NCI-H446 treated with DMSO at 0.1 percent for 48 hours (cell line): ENCODE data around the gene SH2D3A.
"Not testable (repeated sequence)": the region's sequence is repeated elsewhere in the genome, so short reads cannot be mapped to it uniquely, and the experiment has no call there.

Experiments
- DNase-seq: peaks from one replicate; lab custom pipeline; 2025; lab: John Stamatoyannopoulos, UW

SH2D3A gene

DNA sequence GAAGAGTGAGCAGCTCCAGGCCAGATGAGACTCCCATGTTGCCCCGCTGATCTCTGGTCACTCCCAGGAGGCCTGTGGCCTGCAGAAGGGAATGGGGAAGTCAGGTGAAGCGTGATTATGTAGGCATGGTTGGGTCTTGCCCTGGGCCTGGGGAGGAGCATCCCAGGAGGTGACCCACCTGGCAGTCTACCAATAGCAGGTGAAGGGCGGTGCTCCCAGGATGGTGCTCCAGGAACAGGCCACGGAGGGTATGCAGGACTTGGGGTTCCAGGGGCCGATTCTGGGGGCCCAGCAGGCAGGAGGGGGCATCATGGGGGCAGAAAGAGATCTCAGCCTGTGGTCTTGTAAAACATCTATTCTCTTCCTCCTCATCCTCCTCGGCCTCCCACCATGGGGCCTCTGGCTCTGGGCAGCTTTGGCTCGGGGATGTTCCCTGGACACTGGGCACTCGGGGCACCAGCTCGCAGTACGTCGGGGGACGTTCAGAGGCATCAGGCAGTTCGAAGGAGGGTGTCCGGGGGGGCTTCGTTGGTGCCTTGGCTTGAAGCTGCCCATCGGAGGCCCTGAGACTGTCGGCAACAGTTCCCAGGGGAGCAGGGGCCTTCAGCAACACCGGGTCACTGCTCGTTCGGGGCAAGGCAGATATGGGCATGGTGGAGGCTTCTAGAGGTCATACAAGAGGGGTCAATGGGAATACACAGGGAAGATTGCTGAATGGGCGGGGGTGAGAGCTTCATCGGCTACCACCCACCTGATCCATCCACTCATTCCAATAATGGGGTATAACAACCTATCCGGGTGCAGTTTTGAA, 12.4 kb downstream of the SH2D3A start:
- no peak for DNase-seq

DNA sequence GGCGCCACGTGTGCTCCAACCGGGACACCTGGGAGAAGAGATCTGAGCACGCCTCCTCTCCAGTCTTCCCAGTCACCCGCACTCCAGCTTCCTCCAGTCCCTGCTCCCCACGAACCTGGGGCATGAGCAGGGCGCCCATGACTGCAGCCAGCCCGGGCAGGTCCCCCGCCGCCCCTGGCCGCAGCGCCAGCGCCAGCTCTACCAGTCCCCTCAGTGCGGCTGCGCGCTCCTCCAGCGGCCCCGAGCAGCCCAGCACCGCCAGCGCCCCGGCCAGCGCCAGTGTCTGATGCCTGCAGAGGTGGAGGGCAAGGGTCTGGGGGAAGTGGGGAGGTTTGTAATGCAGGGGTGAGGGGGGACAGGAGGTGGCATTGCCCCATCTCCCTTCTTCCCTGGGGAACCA, 13.1 kb downstream of the SH2D3A start:
- no peak for DNase-seq

DNA sequence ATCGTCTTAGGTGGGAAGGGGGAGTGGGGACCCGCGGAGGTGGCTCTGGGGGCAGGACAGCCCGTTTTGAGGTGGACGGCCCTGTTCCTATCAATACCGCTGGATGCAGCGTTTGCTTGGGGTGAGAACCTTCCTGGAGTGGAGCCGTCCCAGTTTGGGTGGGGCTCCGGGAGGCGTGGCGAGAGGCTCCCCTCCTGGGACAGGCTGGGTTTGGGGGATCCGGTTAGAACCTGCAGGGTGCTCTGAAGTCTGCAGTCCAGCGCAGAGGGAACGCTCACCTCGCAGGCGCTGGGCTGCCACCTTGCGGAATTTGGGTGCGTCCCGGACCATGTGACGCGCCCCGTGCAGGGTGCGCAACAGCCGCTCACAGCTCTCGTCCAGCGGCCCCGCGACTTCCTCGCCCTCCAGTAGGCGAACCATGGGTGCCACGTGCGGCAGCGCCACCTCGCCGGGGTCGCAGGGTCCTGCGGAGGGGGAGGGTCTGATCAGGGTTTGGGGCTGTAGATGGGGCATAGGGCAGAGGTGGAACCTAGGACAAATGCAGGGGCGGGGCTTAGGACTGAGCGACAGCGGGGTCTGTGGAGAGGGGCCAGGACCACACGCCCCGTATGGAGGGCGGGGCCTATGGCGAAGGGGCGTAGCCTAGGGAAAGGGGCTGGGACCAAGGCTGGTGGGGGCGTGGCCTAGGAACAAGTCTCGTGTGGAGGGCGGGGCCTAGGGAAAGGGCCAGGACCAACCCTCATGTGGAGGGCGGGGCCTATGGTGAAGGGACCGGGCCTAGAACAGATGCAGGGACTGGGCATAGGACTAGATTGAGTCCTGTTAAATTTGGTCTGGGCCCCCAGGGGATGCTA, 13.8 kb downstream of the SH2D3A start:
- DNase-seq = no peak

- no peak for DNase-seq
These were observed 14.7 kb downstream of the SH2D3A start for GRCh38 chr19:6752256-6753177.

DNA sequence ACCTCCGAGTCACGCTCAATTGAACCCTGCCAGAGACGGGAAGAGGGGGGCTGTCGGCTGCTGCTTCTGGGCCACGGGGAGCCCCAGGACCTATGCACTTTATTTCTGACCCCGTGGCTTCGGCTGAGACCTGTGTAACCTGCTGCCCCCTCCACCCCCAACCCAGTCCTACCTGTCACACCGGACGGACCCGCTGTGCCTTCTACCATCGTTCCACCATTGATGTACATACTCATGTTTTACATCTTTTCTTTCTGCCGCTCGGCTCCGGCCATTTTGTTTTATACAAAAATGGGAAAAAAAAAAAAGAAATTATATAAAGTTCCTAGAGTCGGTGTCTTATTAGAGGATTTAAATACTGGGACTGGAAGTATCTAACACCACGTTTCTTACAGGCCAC, 16.0 kb downstream of the SH2D3A start:
- DNase-seq = no peak

DNA sequence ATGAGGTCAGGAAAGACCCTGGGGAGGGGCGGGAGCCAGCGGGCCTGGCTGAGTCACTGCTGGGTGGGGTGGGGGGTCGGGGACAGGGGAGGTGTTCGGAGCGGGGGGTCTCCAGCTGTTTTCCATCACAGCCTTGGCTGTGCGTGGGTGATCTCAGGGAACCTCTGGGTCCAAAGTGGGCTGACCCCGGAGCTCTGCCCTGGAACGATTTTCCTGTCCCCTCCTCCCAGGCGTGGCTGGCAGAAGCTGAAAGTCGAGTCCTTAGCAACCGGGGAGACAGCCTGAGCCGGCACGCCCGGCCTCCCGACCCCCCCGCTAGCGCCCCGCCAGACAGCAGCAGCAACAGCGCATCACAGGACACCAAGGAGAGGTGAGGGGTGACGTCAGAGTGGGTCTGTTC, 17.2 kb downstream of the SH2D3A start:
- no peak for DNase-seq

GRCh38 chr19:6748543-6748942, 18.7 kb downstream of the SH2D3A start:
- not testable (repeated sequence) for DNase-seq

- no peak for DNase-seq
These were observed 21.3 kb downstream of the SH2D3A start for GRCh38 chr19:6745965-6746364.

DNA sequence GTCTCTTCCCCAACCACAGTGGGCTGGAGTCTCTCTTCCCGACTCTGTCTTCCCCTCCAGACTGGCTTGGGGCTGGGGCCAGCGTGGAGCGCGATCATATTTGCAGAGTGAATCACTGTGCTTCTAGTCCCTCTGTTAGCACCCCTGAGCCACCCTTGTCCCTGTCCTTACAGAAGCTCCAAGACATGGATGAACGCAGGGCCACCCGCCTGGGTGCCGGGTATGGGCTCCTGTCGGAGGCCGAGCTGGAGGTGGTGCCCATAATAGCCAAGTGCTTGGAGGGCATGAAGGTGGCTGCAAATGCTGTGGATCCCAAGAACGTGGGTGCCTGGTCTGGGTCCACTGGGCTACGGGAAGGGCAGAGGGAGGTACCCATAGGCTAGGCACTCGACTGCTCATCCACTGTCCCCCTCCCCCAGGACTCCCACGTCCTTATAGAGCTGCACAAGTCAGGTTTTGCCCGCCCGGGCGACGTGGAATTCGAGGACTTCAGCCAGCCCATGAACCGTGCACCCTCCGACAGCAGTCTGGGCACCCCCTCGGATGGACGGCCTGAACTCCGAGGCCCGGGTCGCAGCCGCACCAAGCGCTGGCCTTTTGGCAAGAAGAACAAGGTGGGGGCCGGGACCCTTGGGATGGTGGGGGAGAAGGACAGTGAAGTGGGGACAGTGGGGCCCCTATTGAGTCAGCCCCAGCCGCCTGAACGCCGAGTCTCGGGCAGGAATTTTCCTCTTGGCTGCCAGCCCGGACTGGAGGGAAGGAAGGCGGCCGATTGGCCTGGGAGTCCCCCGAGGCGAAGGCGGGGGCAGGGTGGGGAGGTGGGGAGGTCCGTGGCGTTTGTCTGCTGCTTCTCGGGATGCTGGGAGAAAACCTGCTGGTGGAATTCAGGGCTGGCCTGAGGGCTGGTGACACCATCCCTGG, 22.6 kb downstream of the SH2D3A start:
- no peak for DNase-seq

DNA sequence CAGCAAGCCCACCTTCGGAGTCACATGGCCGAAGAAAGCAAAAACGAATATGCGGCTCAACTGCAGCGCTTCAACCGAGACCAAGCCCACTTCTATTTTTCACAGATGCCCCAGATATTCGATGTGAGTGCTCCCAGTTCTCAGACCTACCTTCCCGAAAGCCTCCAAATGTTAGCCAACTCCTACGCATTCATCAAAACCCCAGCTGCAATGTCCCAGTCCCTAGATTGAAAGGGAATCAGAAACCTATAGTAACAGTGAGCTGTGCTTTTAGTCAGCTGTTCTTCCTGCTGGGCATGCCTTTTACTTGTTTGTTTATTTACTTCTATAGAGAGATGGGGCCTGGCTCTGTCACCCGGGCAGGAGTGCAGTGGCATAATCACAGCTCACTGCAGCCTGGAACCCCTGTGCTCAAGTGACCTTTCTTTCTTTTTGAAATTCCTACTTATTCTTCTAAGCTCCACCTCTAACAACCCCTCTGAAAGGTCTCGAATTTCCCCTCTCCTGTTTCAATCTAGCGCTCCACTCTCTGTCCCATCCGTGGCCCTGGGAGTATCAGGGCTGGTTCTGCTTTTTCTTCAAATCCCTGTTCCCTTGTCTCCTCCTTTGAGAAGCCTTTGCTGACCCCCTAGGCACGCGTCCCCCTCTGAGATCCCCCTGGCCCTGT, 23.4 kb downstream of the SH2D3A start:
- DNase-seq = no peak

DNA sequence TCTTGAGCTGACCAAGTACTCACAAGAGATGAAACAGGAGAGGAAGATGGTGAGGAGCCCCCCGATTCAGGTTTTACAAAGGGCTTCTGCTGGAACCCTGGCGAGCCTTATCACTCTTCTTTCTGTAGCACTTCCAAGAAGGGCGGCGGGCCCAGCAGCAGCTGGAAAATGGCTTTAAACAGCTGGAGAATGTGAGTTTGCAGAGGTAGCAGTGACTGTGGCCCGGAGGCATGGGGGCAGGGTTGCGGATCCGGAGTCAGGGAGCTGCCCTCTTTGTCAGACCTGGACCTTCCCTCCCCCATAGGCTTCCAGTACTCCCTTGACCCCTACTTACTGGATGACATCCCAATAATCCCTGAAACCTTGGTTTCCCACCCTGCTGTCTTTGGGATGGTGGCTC, 24.2 kb downstream of the SH2D3A start:
- no peak for DNase-seq

DNA sequence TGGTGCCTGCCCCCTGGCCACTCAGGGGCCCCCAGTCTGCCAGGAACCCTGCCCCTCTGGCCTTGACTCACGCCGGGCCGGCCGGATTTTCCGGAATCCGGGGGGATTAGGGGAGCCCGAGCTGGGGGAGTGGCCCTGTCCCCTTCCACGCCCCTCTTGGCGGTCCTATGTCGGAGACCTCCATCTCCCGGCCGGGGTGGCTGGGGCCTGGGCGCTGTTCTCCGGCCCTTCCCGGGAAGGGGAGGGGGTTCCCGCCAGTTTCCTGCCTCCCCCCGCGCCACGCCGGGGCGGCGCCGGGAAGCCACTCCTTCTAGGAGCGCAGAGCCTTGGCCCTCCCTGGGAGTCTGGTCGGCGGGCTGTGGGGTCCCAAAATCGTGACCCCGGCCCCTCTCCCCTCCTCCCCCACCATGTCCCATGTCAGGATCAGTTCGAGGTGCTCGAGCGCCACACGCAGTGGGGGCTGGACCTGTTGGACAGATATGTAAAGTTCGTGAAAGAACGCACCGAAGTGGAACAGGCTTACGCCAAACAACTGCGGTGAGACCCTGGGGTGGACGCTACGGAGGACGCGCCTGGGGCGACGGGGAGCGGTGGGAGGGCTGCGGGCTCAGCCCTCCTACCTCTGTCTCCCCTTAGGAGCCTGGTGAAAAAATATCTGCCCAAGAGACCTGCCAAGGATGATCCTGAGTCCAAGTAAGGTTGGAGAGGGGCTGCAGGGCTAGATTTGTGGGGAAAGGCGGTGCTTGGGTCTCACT, 26.5 kb downstream of the SH2D3A start:
- no peak for DNase-seq

- no peak for DNase-seq
These were observed 27.2 kb downstream of the SH2D3A start for GRCh38 chr19:6739883-6740588.

DNA sequence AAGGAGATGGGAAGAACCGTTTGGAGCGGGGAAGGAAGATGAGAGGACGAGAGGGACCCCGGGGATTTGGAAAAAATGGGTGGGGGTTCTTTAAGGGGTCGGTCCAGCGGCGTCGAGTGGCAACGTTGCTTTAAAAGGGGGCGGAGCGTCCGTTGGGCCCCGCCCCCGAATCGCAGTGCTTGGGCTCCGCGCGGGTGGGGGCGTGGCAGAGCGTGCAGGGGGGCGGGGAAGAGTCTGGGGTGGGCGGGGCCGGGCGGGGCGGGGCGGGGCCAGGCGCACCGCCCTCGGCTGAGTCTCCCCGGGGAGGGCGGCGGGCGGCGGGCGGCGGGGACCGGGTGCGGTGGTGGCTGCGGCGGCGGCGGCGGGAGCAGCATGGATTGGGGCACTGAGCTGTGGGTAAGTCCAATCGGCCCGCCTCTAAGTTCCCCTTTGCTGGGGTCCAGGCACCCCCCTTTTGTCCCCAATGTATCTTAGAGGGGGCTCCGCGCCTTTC, 27.8 kb downstream of the SH2D3A start, which contains the start of gene TRIP10:
Gene TRIP10 (plus strand): TSS at position 291 of the 493 bp plus-strand sequence. CDS start 82 bp downstream, at position 373.
- peak; percentile 49 for DNase-seq

- no peak for DNase-seq
These were observed 28.3 kb downstream of the SH2D3A start for GRCh38 chr19:6738787-6739389.

GRCh38 chr19:6737873-6738786, 29.1 kb downstream of the SH2D3A start:
- DNase-seq = peak; percentile 39

DNA sequence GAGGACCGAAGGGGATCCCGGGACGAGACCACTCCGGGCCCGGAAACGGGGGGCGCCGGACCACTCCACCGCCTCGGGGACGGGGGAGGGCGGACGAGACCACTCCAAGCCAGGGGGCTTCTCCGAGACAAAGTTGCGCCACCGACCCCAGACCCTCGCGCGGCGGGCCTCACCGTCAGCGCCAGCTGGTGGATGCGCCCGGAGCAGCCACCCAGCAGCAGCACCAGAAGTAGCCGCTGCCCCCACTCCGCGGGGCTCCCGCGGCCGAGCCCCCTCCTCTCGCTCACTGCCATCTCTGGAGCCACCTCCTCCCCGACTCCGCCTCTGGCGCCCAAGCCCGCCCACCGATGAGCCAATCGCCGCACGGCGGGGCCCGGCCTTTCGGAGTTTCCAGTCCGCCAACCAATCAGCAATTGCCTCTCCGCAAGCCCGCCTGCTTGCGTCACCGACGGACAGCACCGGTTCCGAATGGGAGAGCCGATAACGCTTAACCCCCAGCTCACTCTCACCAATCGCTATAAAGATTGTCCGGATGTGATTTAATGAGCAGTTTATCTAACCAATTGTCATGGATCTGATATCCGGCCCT, 29.9 kb downstream of the SH2D3A start, which contains the start of gene GPR108:
Gene GPR108 (minus strand): TSS at position 297 of the 589 bp plus-strand sequence. CDS start 4 bp downstream, at position 293.
- peak; percentile 100 for DNase-seq
